Smooth muscle cell (in vitro differentiated cells): ENCODE data around the gene ZNF813. TPM values are rescaled to one million over a fixed set of nuclear protein-coding genes. Genes with fewer than 3 reads are reported as not detected.
"Not testable (repeated sequence)": the region's sequence is repeated elsewhere in the genome, so short reads cannot be mapped to it uniquely, and the experiment has no call there.

Experiments
- DNase-seq: peaks from one replicate; lab custom pipeline; 2025; ENCODE audit not compliant: unreplicated experiment; lab: John Stamatoyannopoulos, UW
- H2AFZ ChIP-seq: fragments of 200-600 bp; sonication (generic); 2 replicates; pipeline ENCODE4 v1.6.0; 2016; ENCODE audit warnings: antibody characterized with exemption, low read depth, mild to moderate bottlenecking
- H3F3A ChIP-seq: fragments of 200-600 bp; sonication (generic); 2 replicates; pipeline ENCODE4 v1.6.0; 2017; ENCODE audit warnings: antibody characterized with exemption, low read depth
- H3K27ac ChIP-seq: fragments of 200-600 bp; sonication (generic); 2 replicates; pipeline ENCODE4 v1.5.1; 2016; ENCODE audit warnings: low read depth, mild to moderate bottlenecking
- H3K27me3 ChIP-seq: fragments of 200-600 bp; sonication (generic); 2 replicates; pipeline ENCODE4 v1.6.1; 2016; ENCODE audit warnings: low read depth, mild to moderate bottlenecking
- H3K36me3 ChIP-seq: fragments of 200-600 bp; sonication (generic); 2 replicates; pipeline ENCODE4 v1.5.1; 2016; ENCODE audit warnings: low read depth
- H3K4me1 ChIP-seq: fragments of 200-600 bp; sonication (generic); 2 replicates; pipeline ENCODE4 v1.5.1; 2016; ENCODE audit warnings: low read depth
- H3K4me2 ChIP-seq: fragments of 200-600 bp; sonication (generic); 2 replicates; pipeline ENCODE4 v1.6.0; 2016; ENCODE audit warnings: mild to moderate bottlenecking
- H3K4me3 ChIP-seq: fragments of 200-600 bp; sonication (generic); 2 replicates; pipeline ENCODE4 v1.5.1; 2016; ENCODE audit warnings: mild to moderate bottlenecking
- H3K79me2 ChIP-seq: fragments of 200-600 bp; sonication (generic); 2 replicates; pipeline ENCODE4 v1.6.0; 2016; ENCODE audit warnings: low read depth, mild to moderate bottlenecking
- H3K9ac ChIP-seq: fragments of 200-600 bp; sonication (generic); 2 replicates; pipeline ENCODE4 v1.6.0; 2016; ENCODE audit warnings: low read depth
- H3K9me3 ChIP-seq: fragments of 200-600 bp; sonication (generic); replicated peaks from 2 replicates; pipeline ENCODE4 v1.5.1; 2016; ENCODE audit warnings: low read depth
- H4K20me1 ChIP-seq: fragments of 200-600 bp; sonication (generic); 2 replicates; pipeline ENCODE4 v1.6.0; 2016; ENCODE audit warnings: low read depth
- CTCF ChIP-seq: fragments of 200-600 bp; sonication (generic); IDR thresholded peaks from 2 replicates; pipeline ENCODE4 v1.5.1; 2017; ENCODE audit warnings: borderline replicate concordance, mild to moderate bottlenecking, antibody characterized with exemption; ENCODE audit not compliant: insufficient read depth, poor library complexity, severe bottlenecking
- WGBS: methylation state at CpG from one replicate; pipeline ENCODE4 v1.1.7; 2016; ENCODE audit warnings: low lambda C conversion rate; 5-methylcytosine and 5-hydroxymethylcytosine counted together
- polyA plus RNA-seq: library from polyadenylated mRNA; unstranded; fragments of >200 nt; fragmentation: Nextera tagmentation; extraction: Ambion mirVana; gene quantifications from 2 replicates; pipeline ENCODE4 v1.2.1, GENCODE V29; 2016
- total RNA-seq: library from RNA; depleted of rRNA; stranded (reverse); fragments of >200 nt; gene quantifications from 2 replicates; pipeline ENCODE4 v1.2.3, GENCODE V29; 2014

Gene ZNF813
- total RNA-seq (5.4 and 5.9 TPM in 2 replicates), polyA plus RNA-seq (2.4 TPM in 2 replicates)

GRCh38 chr19:53467485-53468262 is at the start of gene ZNF813:
Gene ZNF813, plus strand, starts transcription at chr19:53467733. Its CDS starts 16,090 bp downstream, at chr19:53483823.
- no peaks in the 10 kb centered on the region for H3K36me3 ChIP-seq
- H3K27ac ChIP-seq, result peak within 1 kb of the TSS; percentile 83
- peak within 1 kb of the TSS; percentile 95 for H3K4me3 ChIP-seq
- peak; percentile 84 for DNase-seq
- H4K20me1 ChIP-seq, result no peaks in the 10 kb centered on the region
- peak within 1 kb of the TSS; percentile 93 for H3K4me2 ChIP-seq
- WGBS, result 1% methylated on average over 37 of the region's 55 CpGs
- H3K9ac ChIP-seq, result peak within 1 kb of the TSS; percentile 85
- peak within 1 kb of the TSS; percentile 99 for H2AFZ ChIP-seq
- H3K4me1 ChIP-seq, result peaks cover 6% of the 10 kb centered on the region
- no peak for TF ChIP-seq CTCF
- H3K9me3 ChIP-seq, result no peaks in the 10 kb centered on the region
- no peaks in the 10 kb centered on the region for H3F3A ChIP-seq
- H3K79me2 ChIP-seq, result peaks cover 14% of the 10 kb centered on the region
- no peaks in the 10 kb centered on the region for H3K27me3 ChIP-seq

GRCh38 chr19:53420520-53421315 is 46.8 kb upstream of the ZNF813 start:
- H4K20me1 ChIP-seq, H3K4me1 ChIP-seq, DNase-seq, H3K27me3 ChIP-seq, H2AFZ ChIP-seq, H3K79me2 ChIP-seq, H3K36me3 ChIP-seq, H3K9ac ChIP-seq, H3K9me3 ChIP-seq, H3K4me2 ChIP-seq, H3F3A ChIP-seq, H3K4me3 ChIP-seq: not testable (repeated sequence)
- WGBS, result 41% methylated on average over 11 of the region's 11 CpGs
- peak overlapping the region; percentile 13 for H3K27ac ChIP-seq

- Histone ChIP-seq H3K9me3 (no peaks in the 10 kb centered on the region), H3K27me3 (no peaks in the 10 kb centered on the region), H3K36me3 (no peaks in the 10 kb centered on the region), H3K4me3 (no peak overlapping the region), H3K4me2 (no peak overlapping the region), H3K79me2 (no peaks in the 10 kb centered on the region), H4K20me1 (no peaks in the 10 kb centered on the region), H3K9ac (no peak overlapping the region), H3K4me1 (no peaks in the 10 kb centered on the region), H3K27ac (no peak overlapping the region), H3F3A (no peaks in the 10 kb centered on the region), H2AFZ (no peak overlapping the region)
- no peak for TF ChIP-seq CTCF
- no peak for DNase-seq
- WGBS, result 80% methylated on average over 5 of the region's 5 CpGs
These were observed 45.0 kb upstream of the ZNF813 start for GRCh38 chr19:53422551-53422950.

GRCh38 chr19:53423074-53423473 is 44.5 kb upstream of the ZNF813 start:
- not testable (repeated sequence) for H3K79me2 ChIP-seq, H3K27ac ChIP-seq, H3K4me1 ChIP-seq, DNase-seq, H3K9me3 ChIP-seq, H3K4me3 ChIP-seq, H4K20me1 ChIP-seq, H3K36me3 ChIP-seq, H3F3A ChIP-seq, H3K9ac ChIP-seq, H3K27me3 ChIP-seq, H2AFZ ChIP-seq, H3K4me2 ChIP-seq
- 62% methylated on average over 6 of the region's 13 CpGs for WGBS

GRCh38 chr19:53423680-53424079 is 43.9 kb upstream of the ZNF813 start:
- not testable (repeated sequence) for H2AFZ ChIP-seq, H3K4me3 ChIP-seq, H3K4me2 ChIP-seq, H3K79me2 ChIP-seq, H3K4me1 ChIP-seq, H3K36me3 ChIP-seq, H3K9me3 ChIP-seq, H3K27me3 ChIP-seq, H3F3A ChIP-seq, H3K9ac ChIP-seq, DNase-seq, H4K20me1 ChIP-seq, H3K27ac ChIP-seq
- WGBS, result 40% methylated on average over 8 of the region's 8 CpGs
